H9 (cell line): Measurements from ENCODE around the gene MUL1. TPM values are rescaled to one million over a fixed set of nuclear protein-coding genes. Genes with fewer than 3 reads are reported as not detected.

Source experiments
- DNase-seq: peaks from one replicate; pipeline ENCODE4 v3.0.0-alpha.2; 2017
- H2AFZ ChIP-seq: one replicate; pipeline ENCODE4 v1.6.1; 2013; ENCODE audit warnings: mild to moderate bottlenecking, low read length, control low read depth, moderate library complexity
- H2AK5ac ChIP-seq: 2 replicates; pipeline ENCODE4 v1.6.1; 2013; ENCODE audit warnings: low read length, control low read depth, mixed read lengths; ENCODE audit not compliant: insufficient read length
- H2BK120ac ChIP-seq: one replicate; pipeline ENCODE4 v1.6.1; 2013; ENCODE audit warnings: low read depth, mild to moderate bottlenecking, low read length, control low read depth, inconsistent platforms; ENCODE audit not compliant: poor library complexity, severe bottlenecking
- H2BK12ac ChIP-seq: 2 replicates; pipeline ENCODE4 v1.6.1; 2013; ENCODE audit warnings: low read length, control low read depth, mixed read lengths, low read depth; ENCODE audit not compliant: insufficient read length
- H2BK15ac ChIP-seq: 2 replicates; pipeline ENCODE4 v1.6.1; 2013; ENCODE audit warnings: low read depth, low read length, control low read depth
- H2BK20ac ChIP-seq: one replicate; pipeline ENCODE4 v1.6.1; 2013; ENCODE audit warnings: low read depth, mild to moderate bottlenecking, low read length, control low read depth, inconsistent platforms; ENCODE audit not compliant: poor library complexity, severe bottlenecking
- H2BK5ac ChIP-seq: 2 replicates; pipeline ENCODE4 v1.6.1; 2013; ENCODE audit warnings: low read length, control low read depth, mixed read lengths; ENCODE audit not compliant: insufficient read length
- H3K14ac ChIP-seq: 2 replicates; pipeline ENCODE4 v1.6.1; 2013; ENCODE audit warnings: low read length, control low read depth; ENCODE audit not compliant: insufficient read depth
- H3K18ac ChIP-seq: 2 replicates; pipeline ENCODE4 v1.6.1; 2013; ENCODE audit warnings: low read depth, mild to moderate bottlenecking, mixed read lengths, low read length, control low read depth; ENCODE audit not compliant: insufficient read length
- H3K23ac ChIP-seq: 2 replicates; pipeline ENCODE4 v1.6.1; 2013; ENCODE audit warnings: low read length, control low read depth, mixed read lengths, low read depth; ENCODE audit not compliant: insufficient read length
- H3K23me2 ChIP-seq: 2 replicates; pipeline ENCODE4 v1.6.1; 2013; ENCODE audit warnings: low read depth, mild to moderate bottlenecking, mixed read lengths, low read length, control low read depth; ENCODE audit not compliant: insufficient read length, poor library complexity, severe bottlenecking
- H3K27ac ChIP-seq: 2 replicates; pipeline ENCODE4 v1.5.1; 2013; ENCODE audit warnings: low read length, control low read depth, mixed read lengths, low read depth; ENCODE audit not compliant: insufficient read length
- H3K27me3 ChIP-seq: 2 replicates; pipeline ENCODE4 v1.6.1; 2013; ENCODE audit warnings: low read length, control low read depth, inconsistent platforms; ENCODE audit not compliant: insufficient read depth
- H3K4ac ChIP-seq: 2 replicates; pipeline ENCODE4 v1.6.1; 2013; ENCODE audit warnings: low read depth, mild to moderate bottlenecking, control low read depth, inconsistent platforms, low read length, moderate library complexity
- H3K4me1 ChIP-seq: 2 replicates; pipeline ENCODE4 v1.6.1; 2013; ENCODE audit warnings: low read length, control low read depth, inconsistent platforms; ENCODE audit not compliant: insufficient read depth
- H3K4me2 ChIP-seq: 2 replicates; pipeline ENCODE4 v1.6.1; 2013; ENCODE audit warnings: low read length, control low read depth, mixed read lengths; ENCODE audit not compliant: insufficient read length, insufficient read depth
- H3K56ac ChIP-seq: 2 replicates; pipeline ENCODE4 v1.6.1; 2013; ENCODE audit warnings: low read depth, mild to moderate bottlenecking, mixed read lengths, low read length, control low read depth; ENCODE audit not compliant: insufficient read length
- H3K79me1 ChIP-seq: 2 replicates; pipeline ENCODE4 v1.6.1; 2013; ENCODE audit warnings: low read depth, mild to moderate bottlenecking, moderate library complexity, low read length, control low read depth, inconsistent platforms; ENCODE audit not compliant: insufficient read depth, poor library complexity, severe bottlenecking
- H3K79me2 ChIP-seq: 2 replicates; pipeline ENCODE4 v1.6.1; 2013; ENCODE audit warnings: low read length, control low read depth, inconsistent platforms; ENCODE audit not compliant: insufficient read depth
- H3K9ac ChIP-seq: 2 replicates; pipeline ENCODE4 v1.6.1; 2013; ENCODE audit warnings: low read length, control low read depth, mixed read lengths; ENCODE audit not compliant: insufficient read length; ENCODE audit errors: extremely low read depth
- H3K9me3 ChIP-seq: one replicate; pipeline ENCODE4 v1.6.1; 2013; ENCODE audit warnings: low read depth, low read length, inconsistent platforms; ENCODE audit not compliant: control insufficient read depth
- H3T11ph ChIP-seq: one replicate; pipeline ENCODE4 v1.6.1; 2013; ENCODE audit warnings: mild to moderate bottlenecking, low read length, control low read depth, inconsistent platforms
- H4K20me1 ChIP-seq: one replicate; pipeline ENCODE4 v1.6.1; 2013; ENCODE audit not compliant: control insufficient read depth, insufficient read length, insufficient read depth
- H4K5ac ChIP-seq: 2 replicates; pipeline ENCODE4 v1.6.1; 2013; ENCODE audit warnings: low read depth, mild to moderate bottlenecking, mixed read lengths, low read length, control low read depth; ENCODE audit not compliant: insufficient read length
- H4K8ac ChIP-seq: replicated peaks from 2 replicates; pipeline ENCODE4 v1.6.1; 2013; ENCODE audit warnings: low read length, control low read depth, mixed read lengths, low read depth; ENCODE audit not compliant: insufficient read length
- H4K91ac ChIP-seq: 2 replicates; pipeline ENCODE4 v1.6.1; 2013; ENCODE audit warnings: low read depth, mild to moderate bottlenecking, moderate library complexity, mixed read lengths, low read length, control low read depth; ENCODE audit not compliant: insufficient read length
- H3K27ac Mint-ChIP-seq, 3 experiments: 2 replicates in 2 of 3; 3 replicates in 1 of 3; pipeline ENCODE4 v1.8.0; 2020 to 2021; ENCODE audit warnings: mixed read lengths in 3 of 3, mild to moderate bottlenecking in 1 of 3, moderate library complexity in 1 of 3
- H3K27me3 Mint-ChIP-seq: 2 replicates; pipeline ENCODE4 v1.8.0; 2021; ENCODE audit warnings: low read depth, mild to moderate bottlenecking, moderate library complexity, mixed read lengths
- H3K36me3 Mint-ChIP-seq, 3 experiments: 2 replicates in 2 of 3; 3 replicates in 1 of 3; pipeline ENCODE4 v1.8.0; 2020 to 2021; ENCODE audit warnings: low read depth in 3 of 3, mixed read lengths in 3 of 3; ENCODE audit not compliant: insufficient read depth in 1 of 3
- H3K4me1 Mint-ChIP-seq, 2 experiments: 2 replicates each; pipeline ENCODE4 v1.8.0; 2020; ENCODE audit warnings: mixed read lengths in 2 of 2
- H3K4me3 Mint-ChIP-seq, 2 experiments: 2 replicates in 1 of 2; 3 replicates in 1 of 2; pipeline ENCODE4 v1.8.0; 2020 to 2021; ENCODE audit warnings: mild to moderate bottlenecking in 2 of 2, mixed read lengths in 2 of 2, moderate library complexity in 1 of 2
- H3K9me3 Mint-ChIP-seq, 2 experiments: 2 replicates in 1 of 2; 3 replicates in 1 of 2; pipeline ENCODE4 v1.8.0; 2020; ENCODE audit warnings: mild to moderate bottlenecking in 2 of 2, mixed read lengths in 2 of 2, moderate library complexity in 1 of 2
- WGBS: extraction: QIAGEN DNeasy Blood & Tissue Kit; methylation state at CpG from one replicate; pipeline ENCODE4 v1.1.7; 2013; ENCODE audit warnings: missing lambda C conversion rate, low lambda C conversion rate, mixed read lengths; ENCODE audit not compliant: insufficient read length; ENCODE audit errors: extremely low coverage; 5-methylcytosine and 5-hydroxymethylcytosine counted together
- total RNA-seq: library from RNA; stranded (reverse); gene quantifications from 2 replicates; pipeline ENCODE4 v1.2.1, GENCODE V29; 2021
- TF ChIP-seq, protein P1 (sequence below): fragments of 200-600 bp; sonication (generic); conservative IDR thresholded peaks from 3 replicates; pipeline ENCODE4 v1.8.0; 2021; ENCODE audit warnings: antibody characterized with exemption, mild to moderate bottlenecking

The MUL1 gene
- total RNA-seq, 1 experiment from 2014 or later: 27.1 TPM

DNA sequence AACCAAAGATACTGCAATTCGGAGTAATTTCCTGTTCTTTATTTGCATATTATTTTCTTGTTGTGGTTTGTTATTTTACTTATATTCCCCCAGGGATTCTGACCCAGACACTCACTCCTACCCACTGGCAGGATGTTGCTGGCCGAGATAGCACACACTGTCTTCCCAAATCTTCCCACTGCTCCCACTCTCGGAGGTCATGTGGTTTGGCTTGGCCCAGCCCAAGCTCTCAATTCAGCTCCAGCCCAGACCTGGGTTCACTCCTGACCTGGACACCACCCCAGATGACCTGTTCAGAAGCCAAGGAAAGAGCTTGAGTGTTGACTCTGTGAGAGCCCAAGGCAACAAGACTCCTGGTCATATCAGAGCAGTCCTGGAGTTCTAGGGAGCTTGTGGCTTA is 43.2 kb upstream of the MUL1 start:
- Histone ChIP-seq H3K27me3 (peaks cover 38% of the 10 kb centered on the region), H3K23me2 (peaks cover 17% of the 10 kb centered on the region), H3K4me1 (no peaks in the 10 kb centered on the region), H3K27ac (no peak overlapping the region), H3K79me2 (no peaks in the 10 kb centered on the region), H2BK12ac (no peak overlapping the region), H3K14ac (no peak overlapping the region), H3K23ac (no peak overlapping the region), H3K4me2 (no peak overlapping the region), H2BK15ac (no peak overlapping the region), H4K5ac (no peak overlapping the region), H3K4ac (no peak overlapping the region), H2AFZ (no peak overlapping the region), H2BK120ac (no peak overlapping the region), H3K9me3 (no peaks in the 10 kb centered on the region), H3K56ac (no peak overlapping the region), H2BK20ac (no peak overlapping the region), H4K8ac (no peak overlapping the region), H3K79me1 (no peaks in the 10 kb centered on the region), H3K18ac (no peak overlapping the region), H3K9ac (no peak overlapping the region), H2BK5ac (no peak overlapping the region), H2AK5ac (no peak overlapping the region), H3T11ph (no peak overlapping the region), H4K91ac (no peak overlapping the region), H4K20me1 (no peaks in the 10 kb centered on the region)
- Mint-ChIP-seq H3K27me3 (peaks cover 67% of the 10 kb centered on the region), H3K4me3 (no peak overlapping the region), H3K27ac (no peak overlapping the region), H3K36me3 (peaks cover 0 to 2% (median 0%) of the 10 kb centered on the region in 3 experiments; a peak in 1 of 7 replicates), H3K4me1 (peaks cover 3 to 7% of the 10 kb centered on the region in 2 experiments), H3K9me3 (no peaks in the 10 kb centered on the region; a peak in 1 of 5 replicates)
- DNase-seq: no peak
- TF ChIP-seq, protein P1, sequence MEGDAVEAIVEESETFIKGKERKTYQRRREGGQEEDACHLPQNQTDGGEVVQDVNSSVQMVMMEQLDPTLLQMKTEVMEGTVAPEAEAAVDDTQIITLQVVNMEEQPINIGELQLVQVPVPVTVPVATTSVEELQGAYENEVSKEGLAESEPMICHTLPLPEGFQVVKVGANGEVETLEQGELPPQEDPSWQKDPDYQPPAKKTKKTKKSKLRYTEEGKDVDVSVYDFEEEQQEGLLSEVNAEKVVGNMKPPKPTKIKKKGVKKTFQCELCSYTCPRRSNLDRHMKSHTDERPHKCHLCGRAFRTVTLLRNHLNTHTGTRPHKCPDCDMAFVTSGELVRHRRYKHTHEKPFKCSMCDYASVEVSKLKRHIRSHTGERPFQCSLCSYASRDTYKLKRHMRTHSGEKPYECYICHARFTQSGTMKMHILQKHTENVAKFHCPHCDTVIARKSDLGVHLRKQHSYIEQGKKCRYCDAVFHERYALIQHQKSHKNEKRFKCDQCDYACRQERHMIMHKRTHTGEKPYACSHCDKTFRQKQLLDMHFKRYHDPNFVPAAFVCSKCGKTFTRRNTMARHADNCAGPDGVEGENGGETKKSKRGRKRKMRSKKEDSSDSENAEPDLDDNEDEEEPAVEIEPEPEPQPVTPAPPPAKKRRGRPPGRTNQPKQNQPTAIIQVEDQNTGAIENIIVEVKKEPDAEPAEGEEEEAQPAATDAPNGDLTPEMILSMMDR: no peak
- no CpG with 5 or more reads among the region's 3 CpGs for WGBS
